Suprapubic skin (tissue), 3 donors: ENCODE measurements around the gene DNAJC15.

Source experiments
- CTCF ChIP-seq, 2 donors: fragments of 200-600 bp in 1 of 2; fragments of 450-650 bp in 1 of 2; sonication (generic) in 1 of 2; IDR thresholded peaks; one replicate each; pipeline ENCODE4 v1.5.1; 2016 to 2019; ENCODE audit warnings: antibody characterized with exemption in 2 of 2, mild to moderate bottlenecking in 1 of 2, moderate library complexity in 1 of 2
- EP300 ChIP-seq: sonication (generic); formaldehyde crosslinking; IDR thresholded peaks from one replicate; pipeline ENCODE4 v1.6.1; 2017; ENCODE audit warnings: antibody characterized with exemption

DNA sequence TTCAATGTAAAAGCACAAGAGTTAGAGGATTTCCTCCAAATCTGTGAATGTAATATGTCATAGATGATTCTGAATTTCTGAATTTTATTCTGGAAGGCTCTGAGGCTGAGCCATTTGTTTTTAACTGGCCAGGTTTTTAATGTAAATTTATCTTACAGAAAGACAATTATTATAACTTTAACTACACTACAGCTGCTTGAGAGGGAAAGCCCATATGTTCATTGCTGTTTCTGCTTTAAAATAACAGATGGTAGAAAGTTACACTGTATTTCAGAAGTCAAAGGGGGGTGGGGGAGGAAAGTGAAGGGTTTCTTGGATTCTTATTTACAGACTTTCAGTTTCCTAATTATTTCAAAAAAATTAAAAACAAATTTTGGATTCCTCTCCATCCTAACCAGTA, 62.8 kb downstream of the DNAJC15 start:
- TF ChIP-seq CTCF (IDR thresholded peaks at IDR 0.05): no peak
- TF ChIP-seq EP300: no peak
